Pancreas (tissue), 10 donors: ENCODE measurements around the gene PIANP. TPM values are rescaled to one million over a fixed set of nuclear protein-coding genes. Genes with fewer than 3 reads are reported as not detected.

Source experiments
- ATAC-seq, 4 donors: fragments of 200-7000 bp; cut with Tn5 transposase; one replicate each; pipeline versions ENCODE4 v1.8.0 to v1.9.1; 2020; ENCODE audit warnings: mild to moderate bottlenecking in 4 of 4, moderate library complexity in 4 of 4
- DNase-seq, 6 donors: peaks; one replicate each; pipeline ENCODE4 v3.0.0-alpha.2; 2020
- FAIRE-seq: peaks from 2 replicates; lab custom pipeline; 2012; peaks lifted over from hg19 to GRCh38; lab: Jason Lieb, UNC
- H3K27ac ChIP-seq, 4 donors: fragments of 200-600 bp; sonication (generic); 1 replicate in 3 of 4; 2 replicates in 1 of 4; pipeline versions ENCODE4 v1.5.0 to v1.8.0; 2020
- H3K27me3 ChIP-seq, 4 donors: fragments of 200-600 bp; one replicate each; pipeline ENCODE4 v1.8.0; 2021
- H3K36me3 ChIP-seq, 3 donors: fragments of 200-600 bp; sonication (generic) in 1 of 3; one replicate each; pipeline versions ENCODE4 v1.5.0 to v1.8.0; 2020 to 2021
- H3K4me1 ChIP-seq, 3 donors: fragments of 200-600 bp; one replicate each; pipeline ENCODE4 v1.8.0; 2021
- H3K4me3 ChIP-seq, 4 donors: fragments of 200-600 bp; sonication (generic) in 2 of 4; one replicate each; pipeline versions ENCODE4 v1.5.0 to v1.8.0; 2020 to 2021
- H3K9me3 ChIP-seq, 4 donors: fragments of 200-600 bp; one replicate each; pipeline ENCODE4 v1.8.0; 2021
- CTCF ChIP-seq, 4 donors: fragments of 200-600 bp; sonication (generic) in 3 of 4; IDR thresholded peaks; one replicate each; pipeline versions ENCODE4 v1.5.0 to v1.8.0; 2021; ENCODE audit warnings: antibody characterized with exemption in 4 of 4
- WGBS, 2 donors: extraction: QIAGEN DNeasy Blood & Tissue Kit; methylation state at CpG; one replicate each; pipeline ENCODE4 v1.1.7; 2013; 5-methylcytosine and 5-hydroxymethylcytosine counted together
- intact Hi-C, 3 donors: fragments of 100-400 bp; cut with DNase I; formaldehyde crosslinking; loops; one replicate each; pipeline versions ENCODE4 v1.11.1 to v1.14.2; 2022
- polyA plus RNA-seq, 2 donors: library from polyadenylated mRNA; stranded (reverse); fragments of 200-250 nt; gene quantifications; one replicate each; pipeline ENCODE4 v1.2.3, GENCODE V29; 2013
- total RNA-seq, 6 donors: library from RNA; stranded (reverse); fragmentation: NEBNext Ultra II Directional in 4 of 6; extraction: Animal tissue kit (Norgen Biotek cat#: 25700) in 4 of 6; gene quantifications; one replicate each; pipeline versions ENCODE4 v1.2.1 to v1.2.4, GENCODE V29; 2021 to 2023
- donor health status: healthy with polysubstance abuse.
- donor health status: DM: no; HTN: no; CAD: no; lungs with moderate emphysema.
- donor health status: DM: no; HTN: no; CAD: no.
- donor health status: control.
- donor health status: control.
- donor health status: Bipolar disorder and iron deficiency.
- donor health status: DM: yes; HTN: yes; CAD: no.
- donor health status: DM: no; HTN: no; CAD: no.
- donor health status: DM: no; HTN: no; CAD: no.
- donor health status: DM: yes; HTN: yes; CAD: no.

The PIANP gene
- total and polyA plus RNA-seq, 8 donors = 0.12 to 2.7 (median 0.24) TPM; not detected in 1

GRCh38 chr12:6644257-6644596, 56.4 kb downstream of the PIANP start:
- no peak for FAIRE-seq

More at GRCh38 chr12:6644257-6644596, 56.4 kb downstream of the PIANP start:
- Histone ChIP-seq H3K27me3 (no peaks in the 10 kb centered on the region), H3K36me3 (no peaks in the 10 kb centered on the region), H3K4me1 (no peaks in the 10 kb centered on the region), H3K9me3 (no peaks in the 10 kb centered on the region), H3K27ac (peak overlapping the region in 1 of 4 donors; percentile 21), H3K4me3 (no peak overlapping the region)
- intact Hi-C loops = no loop called here
- 65 to 77% methylated on average over 6 of the region's 6 CpGs for WGBS, 2 donors
- no peak for TF ChIP-seq CTCF (IDR thresholded peaks at IDR 0.05)
- ATAC-seq = peak in 2 of 4 donors; percentile 40 to 45
- DNase-seq = peak in 1 of 6 donors; percentile 4

Other genes with a start within 250 kb of the PIANP start
- gene TAPBPL, start 248.8 kb downstream of the PIANP start, total RNA-seq = 10 to 100 TPM in 3 of 6 donors, 1 to 10 TPM in 3; 7.8 to 25.5 (median 12.6) TPM
- 10 to 100 TPM; 15.9 to 17.7 TPM for gene TAPBPL, start 248.8 kb downstream of the PIANP start, polyA plus RNA-seq
- gene VAMP1, start 230.1 kb downstream of the PIANP start, total RNA-seq = 1 to 10 TPM; 1.7 to 4.1 (median 2.3) TPM
- gene VAMP1, start 230.1 kb downstream of the PIANP start, polyA plus RNA-seq = 1 to 10 TPM; 3.2 to 7.5 TPM
- 10 to 100 TPM; 66.3 to 79.7 (median 69.9) TPM for gene MRPL51, start 207.6 kb downstream of the PIANP start, total RNA-seq
- 10 to 100 TPM; 30.6 to 64.7 TPM for gene MRPL51, start 207.6 kb downstream of the PIANP start, polyA plus RNA-seq
- gene NCAPD2, start 206.7 kb downstream of the PIANP start, total RNA-seq = 10 to 100 TPM in 3 of 6 donors, 1 to 10 TPM in 3; 7.6 to 16.2 (median 10.0) TPM
- 1 to 10 TPM; 5.6 to 6.5 TPM for gene NCAPD2, start 206.7 kb downstream of the PIANP start, polyA plus RNA-seq
- gene GAPDH, start 166.3 kb downstream of the PIANP start, total RNA-seq = 100 to 1,000 TPM; 149 to 657 (median 339) TPM
- gene GAPDH, start 166.3 kb downstream of the PIANP start, polyA plus RNA-seq = 100 to 1,000 TPM; 425 to 627 TPM
- gene IFFO1, start 144.8 kb downstream of the PIANP start, total RNA-seq = 10 to 100 TPM in 1 of 6 donors, 1 to 10 TPM in 5; 4.0 to 10.2 (median 4.9) TPM
- 10 to 100 TPM; 22.1 to 36.5 TPM for gene IFFO1, start 144.8 kb downstream of the PIANP start, polyA plus RNA-seq
- 10 to 100 TPM in 4 of 6 donors, 1 to 10 TPM in 2; 9.1 to 17.7 (median 15.1) TPM for gene NOP2, start 132.5 kb downstream of the PIANP start, total RNA-seq
- 10 to 100 TPM; 32.2 to 41.3 TPM for gene NOP2, start 132.5 kb downstream of the PIANP start, polyA plus RNA-seq
- gene CHD4, start 93.4 kb downstream of the PIANP start, total RNA-seq = 100 to 1,000 TPM in 3 of 6 donors, 10 to 100 TPM in 3; 96.5 to 123 (median 105) TPM
- 100 to 1,000 TPM; 125 to 134 TPM for gene CHD4, start 93.4 kb downstream of the PIANP start, polyA plus RNA-seq
- 1 to 10 TPM in 2 of 6 donors, under 1 TPM in 4; 0.09 to 2.4 (median 0.71) TPM for gene LPAR5, start 64.9 kb downstream of the PIANP start, total RNA-seq
- under 1 TPM; 0.19 to 0.23 TPM for gene LPAR5, start 64.9 kb downstream of the PIANP start, polyA plus RNA-seq
- 1 to 10 TPM; 1.3 to 4.1 (median 1.8) TPM for gene ACRBP, start 53.4 kb downstream of the PIANP start, total RNA-seq
- 1 to 10 TPM; 1.2 to 2.2 TPM for gene ACRBP, start 53.4 kb downstream of the PIANP start, polyA plus RNA-seq
- gene ING4, start 37.7 kb downstream of the PIANP start, total RNA-seq = 10 to 100 TPM in 5 of 6 donors, 1 to 10 TPM in 1; 9.0 to 24.9 (median 12.1) TPM
- 10 to 100 TPM; 15.7 to 29.6 TPM for gene ING4, start 37.7 kb downstream of the PIANP start, polyA plus RNA-seq
- 10 to 100 TPM; 20.4 to 29.8 (median 23.9) TPM for gene ZNF384, start 11.4 kb downstream of the PIANP start, total RNA-seq
- gene ZNF384, start 11.4 kb downstream of the PIANP start, polyA plus RNA-seq = 10 to 100 TPM; 36.6 to 36.7 TPM
- gene COPS7A, start 23.2 kb upstream of the PIANP start, total RNA-seq = 10 to 100 TPM; 14.2 to 31.0 (median 23.8) TPM
- gene COPS7A, start 23.2 kb upstream of the PIANP start, polyA plus RNA-seq = 10 to 100 TPM; 29.5 to 39.6 TPM
- gene MLF2, start 52.3 kb upstream of the PIANP start, total RNA-seq = 10 to 100 TPM; 38.5 to 63.0 (median 54.0) TPM
- 100 to 1,000 TPM in 1 of 2 donors, 10 to 100 TPM in 1; 74.7 to 111 TPM for gene MLF2, start 52.3 kb upstream of the PIANP start, polyA plus RNA-seq
- gene PTMS, start 65.5 kb upstream of the PIANP start, total RNA-seq = 100 to 1,000 TPM in 1 of 6 donors, 10 to 100 TPM in 5; 41.0 to 117 (median 58.3) TPM
- 100 to 1,000 TPM; 128 to 276 TPM for gene PTMS, start 65.5 kb upstream of the PIANP start, polyA plus RNA-seq
- under 1 TPM in 5 of 6 donors, not detected in 1; 0.15 to 0.32 (median 0.19) TPM for gene LAG3, start 71.7 kb upstream of the PIANP start, total RNA-seq
- under 1 TPM; 0.70 to 0.91 TPM for gene LAG3, start 71.7 kb upstream of the PIANP start, polyA plus RNA-seq
- 10 to 100 TPM in 1 of 6 donors, 1 to 10 TPM in 5; 1.2 to 19.9 (median 4.0) TPM for gene CD4, start 88.7 kb upstream of the PIANP start, total RNA-seq
- 1 to 10 TPM; 1.2 to 2.0 TPM for gene CD4, start 88.7 kb upstream of the PIANP start, polyA plus RNA-seq
- 1 to 10 TPM in 2 of 6 donors, under 1 TPM in 4; 0.41 to 4.9 (median 0.85) TPM for gene GPR162, start 121.0 kb upstream of the PIANP start, total RNA-seq
- 1 to 10 TPM; 5.2 to 8.8 TPM for gene GPR162, start 121.0 kb upstream of the PIANP start, polyA plus RNA-seq
- gene P3H3, start 127.6 kb upstream of the PIANP start, total RNA-seq = 10 to 100 TPM in 2 of 6 donors, 1 to 10 TPM in 4; 5.6 to 17.3 (median 9.2) TPM
- gene P3H3, start 127.6 kb upstream of the PIANP start, polyA plus RNA-seq = 10 to 100 TPM; 21.6 to 32.8 TPM
- 1 to 10 TPM in 5 of 6 donors, under 1 TPM in 1; 0.89 to 2.7 (median 1.5) TPM for gene GNB3, start 140.1 kb upstream of the PIANP start, total RNA-seq
- gene GNB3, start 140.1 kb upstream of the PIANP start, polyA plus RNA-seq = 10 to 100 TPM in 1 of 2 donors, 1 to 10 TPM in 1; 6.2 to 12.6 TPM
- gene CDCA3, start 150.5 kb upstream of the PIANP start, total RNA-seq = 1 to 10 TPM in 1 of 6 donors, under 1 TPM in 5; 0.08 to 1.1 (median 0.56) TPM
- 1 to 10 TPM in 1 of 2 donors, under 1 TPM in 1; 0.80 to 1.2 TPM for gene CDCA3, start 150.5 kb upstream of the PIANP start, polyA plus RNA-seq
- 10 to 100 TPM; 17.8 to 38.4 (median 29.2) TPM for gene USP5, start 151.3 kb upstream of the PIANP start, total RNA-seq
- gene USP5, start 151.3 kb upstream of the PIANP start, polyA plus RNA-seq = 10 to 100 TPM; 18.3 to 25.2 TPM
- 100 to 1,000 TPM in 4 of 6 donors, 10 to 100 TPM in 2; 88.5 to 211 (median 128) TPM for gene TPI1, start 166.7 kb upstream of the PIANP start, total RNA-seq
- gene TPI1, start 166.7 kb upstream of the PIANP start, polyA plus RNA-seq = 100 to 1,000 TPM in 1 of 2 donors, 10 to 100 TPM in 1; 93.1 to 247 TPM
- gene SPSB2, start 172.5 kb upstream of the PIANP start, total RNA-seq = 1 to 10 TPM; 3.1 to 5.2 (median 4.4) TPM
- 10 to 100 TPM; 10.6 to 12.5 TPM for gene SPSB2, start 172.5 kb upstream of the PIANP start, polyA plus RNA-seq
- gene LRRC23, start 204.0 kb upstream of the PIANP start, total RNA-seq = 1 to 10 TPM; 1.7 to 5.2 (median 3.4) TPM
- gene LRRC23, start 204.0 kb upstream of the PIANP start, polyA plus RNA-seq = 10 to 100 TPM in 1 of 2 donors, 1 to 10 TPM in 1; 8.8 to 13.0 TPM
- gene ENO2, start 213.8 kb upstream of the PIANP start, total RNA-seq = 1 to 10 TPM; 2.3 to 8.0 (median 4.5) TPM
- gene ENO2, start 213.8 kb upstream of the PIANP start, polyA plus RNA-seq = 10 to 100 TPM; 12.7 to 53.6 TPM
- gene ATN1, start 227.1 kb upstream of the PIANP start, total RNA-seq = 10 to 100 TPM; 30.9 to 54.5 (median 36.2) TPM
- 100 to 1,000 TPM; 110 to 113 TPM for gene ATN1, start 227.1 kb upstream of the PIANP start, polyA plus RNA-seq
- gene RNU7-1, start 243.0 kb upstream of the PIANP start, total RNA-seq = not detected
- not detected for gene RNU7-1, start 243.0 kb upstream of the PIANP start, polyA plus RNA-seq
- gene C12orf57, start 243.2 kb upstream of the PIANP start, total RNA-seq = 100 to 1,000 TPM in 2 of 6 donors, 10 to 100 TPM in 4; 86.8 to 154 (median 97.6) TPM
- gene C12orf57, start 243.2 kb upstream of the PIANP start, polyA plus RNA-seq = 100 to 1,000 TPM; 176 to 314 TPM